Panc1 (cell line): Measurements from ENCODE around the gene NKD1. TPM values are rescaled to one million over a fixed set of nuclear protein-coding genes. Genes with fewer than 3 reads are reported as not detected.

ENCODE experiments used
- ATAC-seq: fragments of 200-7000 bp; cut with Tn5 transposase; 2 replicates; pipeline ENCODE4 v1.9.1; 2020; ENCODE audit warnings: mild to moderate bottlenecking, moderate library complexity
- BruUV-seq: library from RNA; stranded (reverse); fragments of 400-500 nt; replicated peaks from 2 replicates; lab custom pipeline; 2021; lab: Mats Ljungman, UMichigan
- CTCF ChIA-PET: fragments of 300-600 bp; sonication (Branson Sonifier 250); formaldehyde crosslinking; loops from one replicate; lab custom pipeline; 2022; ENCODE audit warnings: antibody characterized with exemption; lab: Charles Lee
- POLR2A ChIA-PET: fragments of 300-600 bp; sonication (Branson Sonifier 250); formaldehyde crosslinking; loops from one replicate; lab custom pipeline; 2022; ENCODE audit warnings: antibody characterized with exemption; lab: Charles Lee
- DNase-seq: peaks from one replicate; pipeline ENCODE4 v3.0.0-alpha.2; 2010; ENCODE audit warnings: low read depth, low spot score
- H3K27ac ChIP-seq: 2 replicates; pipeline ENCODE4 v1.5.1; 2011; ENCODE audit warnings: mild to moderate bottlenecking, low read length, inconsistent platforms
- H3K27me3 ChIP-seq: fragments of 200-500 bp; sonication (Bioruptor generic); 2 replicates; pipeline ENCODE4 v1.6.0; 2014; ENCODE audit warnings: low read length, inconsistent platforms; ENCODE audit not compliant: control insufficient read depth, insufficient read depth
- H3K36me3 ChIP-seq: fragments of 200-500 bp; sonication (Bioruptor generic); 2 replicates; pipeline ENCODE4 v1.5.1; 2014; ENCODE audit warnings: inconsistent platforms, mild to moderate bottlenecking, low read length, moderate library complexity; ENCODE audit not compliant: control insufficient read depth, insufficient read depth
- H3K4me1 ChIP-seq: 2 replicates; pipeline ENCODE4 v1.5.1; 2011; ENCODE audit warnings: inconsistent platforms, mild to moderate bottlenecking, low read length, moderate library complexity; ENCODE audit not compliant: control insufficient read depth, insufficient read depth
- H3K4me3 ChIP-seq, 2 experiments: 2 replicates each; pipeline ENCODE4 v1.5.1; 2011 to 2012; ENCODE audit warnings: low read depth in 2 of 2, low read length in 2 of 2, mild to moderate bottlenecking in 2 of 2, inconsistent platforms in 1 of 2, moderate library complexity in 1 of 2
- H3K9me3 ChIP-seq: fragments of 200-500 bp; sonication (Bioruptor generic); 2 replicates; pipeline ENCODE4 v1.5.1; 2014; ENCODE audit warnings: low read depth, mild to moderate bottlenecking, inconsistent platforms, low read length, moderate library complexity; ENCODE audit not compliant: control insufficient read depth, insufficient read depth
- CTCF ChIP-seq: fragments of 450-650 bp; IDR thresholded peaks from 2 replicates; pipeline ENCODE4 v1.5.1; 2017; ENCODE audit warnings: mild to moderate bottlenecking
- POLR2AphosphoS5 ChIP-seq: IDR thresholded peaks from 2 replicates; pipeline ENCODE4 v1.6.1; 2012; ENCODE audit warnings: mild to moderate bottlenecking, low read depth, low read length, moderate library complexity
- REST ChIP-seq, 2 experiments: IDR thresholded peaks; 2 replicates each; pipeline ENCODE4 v1.6.1; 2011 to 2012; ENCODE audit warnings: low read depth in 2 of 2, control low read depth in 1 of 2, low read length in 1 of 2, mild to moderate bottlenecking in 1 of 2, moderate library complexity in 1 of 2; ENCODE audit not compliant: insufficient read depth in 1 of 2
- SIN3A ChIP-seq: IDR thresholded peaks from 2 replicates; pipeline ENCODE4 v1.6.1; 2012; ENCODE audit warnings: low read depth, mild to moderate bottlenecking, low read length, moderate library complexity, borderline replicate concordance; ENCODE audit not compliant: insufficient read depth
- TCF7L2 ChIP-seq: IDR thresholded peaks from 2 replicates; pipeline ENCODE4 v1.6.1; 2011; ENCODE audit warnings: mild to moderate bottlenecking, low read depth, low read length, inconsistent platforms
- in situ Hi-C: cut with HindIII; loops from 2 replicates; pipeline ENCODE4 v1.10.0; 2016; ENCODE audit warnings: low sequenced_read_pairs, low pct_unique_long_range_greater_than_20kb
- intact Hi-C: fragments of 100-400 bp; cut with micrococcal nuclease; formaldehyde crosslinking; loops from one replicate; pipeline ENCODE4 v1.10.0; 2022; ENCODE audit not compliant: unreplicated experiment
- total RNA-seq: library from RNA; stranded (reverse); gene quantifications from one replicate; pipeline ENCODE4 v1.2.1, GENCODE V29; 2021; ENCODE audit not compliant: unreplicated experiment

Gene NKD1
- total RNA-seq, 1 experiment from 2014 or later, result 0.18 TPM

- DNase-seq (no peak), ATAC-seq (no peak)
- CTCF ChIA-PET, result no interaction called here
- H3K27ac ChIP-seq, result no peak overlapping the region
- in situ Hi-C loops (no loop called here), intact Hi-C loops (no loop called here)
- H3K4me1 ChIP-seq, result no peaks in the 10 kb centered on the region
- no peak for TF ChIP-seq TCF7L2
- TF ChIP-seq REST (IDR thresholded peaks at IDR 0.05; ENCODE audit: insufficient read depth in 1 of 2, low read depth in 2 of 2, low read length in 1 of 2), result no peak
- no peak for TF ChIP-seq POLR2AphosphoS5
- TF ChIP-seq SIN3A, result no peak
- TF ChIP-seq CTCF, result no peak
- H3K36me3 ChIP-seq, result no peaks in the 10 kb centered on the region
- H3K4me3 ChIP-seq, result no peak overlapping the region
- H3K9me3 ChIP-seq, result no peaks in the 10 kb centered on the region
- no TSS peak for BruUV-seq
- POLR2A ChIA-PET, result no interaction called here
- H3K27me3 ChIP-seq, result peaks cover 2% of the 10 kb centered on the region
Observed at GRCh38 chr16:50644245-50644644, 96.0 kb downstream of the NKD1 start.

GRCh38 chr16:50644729-50645128, 96.5 kb downstream of the NKD1 start:
- H3K9me3 ChIP-seq, result no peaks in the 10 kb centered on the region
- ChIA-PET CTCF (interaction anchor here (0.7 kb wide), 1 partner anchor 249 kb away, joined by 3 read pairs; no protein-coding TSS in a partner anchor), POLR2A (interaction anchor here (0.6 kb wide), 1 partner anchor 15 kb away, joined by 12 read pairs; no protein-coding TSS in a partner anchor)
- no peak; the same call in 1 of the 2 replicates for TF ChIP-seq CTCF
- TF ChIP-seq SIN3A, result no peak
- no peak for TF ChIP-seq POLR2AphosphoS5
- H3K27me3 ChIP-seq, result peaks cover 2% of the 10 kb centered on the region
- ATAC-seq (peak; percentile 71; the same call in 1 of the 2 replicates), DNase-seq (no peak)
- intact Hi-C loops (no loop called here), in situ Hi-C loops (no loop called here)
- H3K4me1 ChIP-seq, result no peaks in the 10 kb centered on the region
- no peaks in the 10 kb centered on the region for H3K36me3 ChIP-seq
- BruUV-seq, result no TSS peak
- no peak overlapping the region for H3K27ac ChIP-seq
- no peak overlapping the region for H3K4me3 ChIP-seq
